Prostate gland (tissue), 2 donors: Measurements from ENCODE around the gene EPHB6. TPM values are rescaled to one million over a fixed set of nuclear protein-coding genes. Genes with fewer than 3 reads are reported as not detected.

Experiments used
- total RNA-seq, 2 donors: library from RNA; depleted of rRNA; stranded (reverse); fragments of >200 nt; gene quantifications; one replicate each; pipeline ENCODE4 v1.1.0, GENCODE V29; 2016

The EPHB6 gene
- total RNA-seq, 2 donors from 2014 or later: 98.1 to 122 TPM

Other genes with a start within 250 kb of the EPHB6 start
- not detected for gene PRSS1, start 105.6 kb upstream of the EPHB6 start, total RNA-seq
- gene PRSS2, start 84.1 kb upstream of the EPHB6 start, total RNA-seq: not detected
- 10 to 100 TPM; 47.0 to 82.0 TPM for gene TRPV6, start 30.7 kb downstream of the EPHB6 start, total RNA-seq
- not detected for gene TRPV5, start 78.7 kb downstream of the EPHB6 start, total RNA-seq
- gene LLCFC1, start 84.4 kb downstream of the EPHB6 start, total RNA-seq: 1 to 10 TPM in 1 of 2 donors, not detected in 1; 6.4 TPM
- 10 to 100 TPM in 1 of 2 donors, under 1 TPM in 1; 0.09 to 61.5 TPM for gene KEL, start 107.3 kb downstream of the EPHB6 start, total RNA-seq
- gene OR9A2, start 172.1 kb downstream of the EPHB6 start, total RNA-seq: not detected
- not detected for gene OR6V1, start 197.3 kb downstream of the EPHB6 start, total RNA-seq